ENCODE data around the gene AKAP3. TPM values are rescaled to one million over a fixed set of nuclear protein-coding genes. Genes with fewer than 3 reads are reported as not detected.

The AKAP3 gene
- total and polyA plus RNA-seq, 5 donors from 2014 or later: 0.78 to 1.8 (median 1.5) TPM

Other genes with a start within 250 kb of the AKAP3 start
- not detected for gene FGF6, start 203.2 kb downstream of the AKAP3 start, total RNA-seq
- not detected for gene FGF6, start 203.2 kb downstream of the AKAP3 start, polyA plus RNA-seq
- 1.9 TPM for gene RAD51AP1, start 110.2 kb downstream of the AKAP3 start, total RNA-seq
- gene RAD51AP1, start 110.2 kb downstream of the AKAP3 start, polyA plus RNA-seq: 1 to 10 TPM; 1.1 to 5.7 (median 3.2) TPM
- gene DYRK4, start 86.8 kb downstream of the AKAP3 start, total RNA-seq: 11.4 TPM
- 10 to 100 TPM; 33.2 to 43.1 (median 37.7) TPM for gene DYRK4, start 86.8 kb downstream of the AKAP3 start, polyA plus RNA-seq
- gene NDUFA9, start 63 bp upstream of the AKAP3 start, total RNA-seq: 61.1 TPM
- gene NDUFA9, start 63 bp upstream of the AKAP3 start, polyA plus RNA-seq: 100 to 1,000 TPM; 127 to 204 (median 187) TPM
- gene GALNT8, start 71.3 kb upstream of the AKAP3 start, total RNA-seq: 7.3 TPM
- 1 to 10 TPM; 2.0 to 4.3 (median 3.3) TPM for gene GALNT8, start 71.3 kb upstream of the AKAP3 start, polyA plus RNA-seq

Data from CD4-positive, CD25-positive, alpha-beta regulatory T cell (primary cell).